DMS53 treated with DMSO at 0.1 percent for 48 hours (cell line): Measurements from ENCODE around the gene MEIOSIN.
A peak's percentile ranks its signal among the peaks of the same experiment; 100 is the strongest.
"Not testable (repeated sequence)": the region's sequence is repeated elsewhere in the genome, so short reads cannot be mapped to it uniquely, and the experiment has no call there.

Experiments
- DNase-seq: peaks from one replicate; lab custom pipeline; 2025; ENCODE audit not compliant: unreplicated experiment; lab: John Stamatoyannopoulos, UW

The MEIOSIN gene

GRCh38 chr19:45798995-45799517, 65.8 kb downstream of the MEIOSIN start:
- peak; percentile 33 for DNase-seq

GRCh38 chr19:45799541-45799940, 66.3 kb downstream of the MEIOSIN start:
- not testable (repeated sequence) for DNase-seq

GRCh38 chr19:45800070-45800553, 66.9 kb downstream of the MEIOSIN start:
- no peak for DNase-seq

GRCh38 chr19:45801603-45802175, 68.5 kb downstream of the MEIOSIN start:
- DNase-seq: no peak

GRCh38 chr19:45804140-45804958, 71.1 kb downstream of the MEIOSIN start:
- DNase-seq: no peak

GRCh38 chr19:45804959-45805230, 71.7 kb downstream of the MEIOSIN start:
- DNase-seq: no peak

GRCh38 chr19:45805719-45806118, 72.5 kb downstream of the MEIOSIN start:
- DNase-seq: no peak

- peak; percentile 92 for DNase-seq
Observed at GRCh38 chr19:45809643-45810159, 76.5 kb downstream of the MEIOSIN start.

GRCh38 chr19:45812297-45812696, 79.1 kb downstream of the MEIOSIN start:
- DNase-seq: no peak
